ENCODE results near the gene PTPRN2. TPM values are rescaled to one million over a fixed set of nuclear protein-coding genes. Genes with fewer than 3 reads are reported as not detected.

The PTPRN2 gene
- total and polyA plus RNA-seq, 2 of the 13 experiments (the other 11 are each of a cell fraction or from before 2014, with no cell fraction given), result 2.5 to 24.2 TPM

DNA sequence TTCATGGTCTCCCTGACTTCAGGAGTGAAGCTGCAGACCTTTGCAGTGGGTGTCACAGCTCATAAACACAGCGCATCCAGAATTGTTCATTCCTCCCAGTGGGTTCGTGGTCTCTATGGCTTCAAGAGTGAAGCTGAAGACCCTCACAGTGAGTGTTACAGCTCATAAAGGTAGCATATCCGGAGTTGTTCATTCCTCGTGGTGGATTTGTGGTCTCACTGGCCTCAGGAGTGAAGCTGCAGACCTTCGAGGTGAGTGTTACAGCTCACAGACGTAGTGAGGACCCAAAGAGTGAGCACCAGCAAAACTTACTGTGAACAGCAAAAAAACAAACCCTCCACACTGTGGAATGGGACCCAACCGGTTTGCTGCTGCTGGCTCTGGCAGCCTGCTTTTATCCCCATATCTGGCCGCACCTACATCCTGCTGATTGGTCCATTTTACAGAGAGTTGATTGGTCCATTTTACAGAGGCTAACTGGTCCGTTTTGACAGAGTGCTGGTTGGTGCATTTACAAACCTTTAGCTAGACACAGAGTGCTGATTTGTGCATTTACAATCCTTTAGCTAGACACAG, 308.8 kb downstream of the PTPRN2 start:
- no peak overlapping the region for H3K4me2 ChIP-seq (ENCODE audit: low read depth, low read length)
- no peaks in the 10 kb centered on the region for H3K36me3 ChIP-seq (replicated peaks in 1 of 2; ENCODE audit: control insufficient read depth in 1 of 2, insufficient read depth in 2 of 2, low read length in 2 of 2)
- H3K27me3 ChIP-seq (ENCODE audit: control insufficient read depth in 1 of 2, insufficient read depth in 2 of 2, low read length in 2 of 2), result no peaks in the 10 kb centered on the region
- ATAC-seq, result no peak
- DNase-seq (ENCODE audit: low spot score), result no peak
- POLR2A ChIA-PET, result no interaction called here
- in situ Hi-C loops (cut with HindIII; ENCODE audit: extremely low pct_ligation_motif_present, low pct_unique_long_range_greater_than_20kb), result no loop called here
- no peak overlapping the region for H3K4me3 ChIP-seq (replicated peaks in 1 of 3; ENCODE audit: insufficient read depth in 1 of 3, low read depth in 2 of 3, low read length in 3 of 3)
- intact Hi-C loops (cut with micrococcal nuclease; ENCODE audit: unreplicated experiment), result no loop called here
- H3K4me1 ChIP-seq (ENCODE audit: insufficient read depth, low read length), result no peaks in the 10 kb centered on the region
- no peak for TF ChIP-seq SIN3A (IDR thresholded peaks at IDR 0.05; ENCODE audit: borderline replicate concordance, low read depth, low read length)
- TF ChIP-seq MXI1 (IDR thresholded peaks at IDR 0.05; ENCODE audit: borderline replicate concordance, low read depth, low read length), result no peak
- TF ChIP-seq, protein P1, sequence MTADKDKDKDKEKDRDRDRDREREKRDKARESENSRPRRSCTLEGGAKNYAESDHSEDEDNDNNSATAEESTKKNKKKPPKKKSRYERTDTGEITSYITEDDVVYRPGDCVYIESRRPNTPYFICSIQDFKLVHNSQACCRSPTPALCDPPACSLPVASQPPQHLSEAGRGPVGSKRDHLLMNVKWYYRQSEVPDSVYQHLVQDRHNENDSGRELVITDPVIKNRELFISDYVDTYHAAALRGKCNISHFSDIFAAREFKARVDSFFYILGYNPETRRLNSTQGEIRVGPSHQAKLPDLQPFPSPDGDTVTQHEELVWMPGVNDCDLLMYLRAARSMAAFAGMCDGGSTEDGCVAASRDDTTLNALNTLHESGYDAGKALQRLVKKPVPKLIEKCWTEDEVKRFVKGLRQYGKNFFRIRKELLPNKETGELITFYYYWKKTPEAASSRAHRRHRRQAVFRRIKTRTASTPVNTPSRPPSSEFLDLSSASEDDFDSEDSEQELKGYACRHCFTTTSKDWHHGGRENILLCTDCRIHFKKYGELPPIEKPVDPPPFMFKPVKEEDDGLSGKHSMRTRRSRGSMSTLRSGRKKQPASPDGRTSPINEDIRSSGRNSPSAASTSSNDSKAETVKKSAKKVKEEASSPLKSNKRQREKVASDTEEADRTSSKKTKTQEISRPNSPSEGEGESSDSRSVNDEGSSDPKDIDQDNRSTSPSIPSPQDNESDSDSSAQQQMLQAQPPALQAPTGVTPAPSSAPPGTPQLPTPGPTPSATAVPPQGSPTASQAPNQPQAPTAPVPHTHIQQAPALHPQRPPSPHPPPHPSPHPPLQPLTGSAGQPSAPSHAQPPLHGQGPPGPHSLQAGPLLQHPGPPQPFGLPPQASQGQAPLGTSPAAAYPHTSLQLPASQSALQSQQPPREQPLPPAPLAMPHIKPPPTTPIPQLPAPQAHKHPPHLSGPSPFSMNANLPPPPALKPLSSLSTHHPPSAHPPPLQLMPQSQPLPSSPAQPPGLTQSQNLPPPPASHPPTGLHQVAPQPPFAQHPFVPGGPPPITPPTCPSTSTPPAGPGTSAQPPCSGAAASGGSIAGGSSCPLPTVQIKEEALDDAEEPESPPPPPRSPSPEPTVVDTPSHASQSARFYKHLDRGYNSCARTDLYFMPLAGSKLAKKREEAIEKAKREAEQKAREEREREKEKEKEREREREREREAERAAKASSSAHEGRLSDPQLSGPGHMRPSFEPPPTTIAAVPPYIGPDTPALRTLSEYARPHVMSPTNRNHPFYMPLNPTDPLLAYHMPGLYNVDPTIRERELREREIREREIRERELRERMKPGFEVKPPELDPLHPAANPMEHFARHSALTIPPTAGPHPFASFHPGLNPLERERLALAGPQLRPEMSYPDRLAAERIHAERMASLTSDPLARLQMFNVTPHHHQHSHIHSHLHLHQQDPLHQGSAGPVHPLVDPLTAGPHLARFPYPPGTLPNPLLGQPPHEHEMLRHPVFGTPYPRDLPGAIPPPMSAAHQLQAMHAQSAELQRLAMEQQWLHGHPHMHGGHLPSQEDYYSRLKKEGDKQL (CRISPR knock-in tag; IDR thresholded peaks at IDR 0.05; ENCODE audit: low read depth), result no peak
- TF ChIP-seq SATB2 (CRISPR knock-in tag; IDR thresholded peaks at IDR 0.05), result no peak
- TF ChIP-seq ZSCAN9 (CRISPR knock-in tag; IDR thresholded peaks at IDR 0.05; ENCODE audit: borderline replicate concordance), result no peak
- TF ChIP-seq, protein P2, sequence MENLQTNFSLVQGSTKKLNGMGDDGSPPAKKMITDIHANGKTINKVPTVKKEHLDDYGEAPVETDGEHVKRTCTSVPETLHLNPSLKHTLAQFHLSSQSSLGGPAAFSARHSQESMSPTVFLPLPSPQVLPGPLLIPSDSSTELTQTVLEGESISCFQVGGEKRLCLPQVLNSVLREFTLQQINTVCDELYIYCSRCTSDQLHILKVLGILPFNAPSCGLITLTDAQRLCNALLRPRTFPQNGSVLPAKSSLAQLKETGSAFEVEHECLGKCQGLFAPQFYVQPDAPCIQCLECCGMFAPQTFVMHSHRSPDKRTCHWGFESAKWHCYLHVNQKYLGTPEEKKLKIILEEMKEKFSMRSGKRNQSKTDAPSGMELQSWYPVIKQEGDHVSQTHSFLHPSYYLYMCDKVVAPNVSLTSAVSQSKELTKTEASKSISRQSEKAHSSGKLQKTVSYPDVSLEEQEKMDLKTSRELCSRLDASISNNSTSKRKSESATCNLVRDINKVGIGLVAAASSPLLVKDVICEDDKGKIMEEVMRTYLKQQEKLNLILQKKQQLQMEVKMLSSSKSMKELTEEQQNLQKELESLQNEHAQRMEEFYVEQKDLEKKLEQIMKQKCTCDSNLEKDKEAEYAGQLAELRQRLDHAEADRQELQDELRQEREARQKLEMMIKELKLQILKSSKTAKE (CRISPR knock-in tag; IDR thresholded peaks at IDR 0.05; ENCODE audit: borderline replicate concordance), result no peak
- TF ChIP-seq, protein P3, sequence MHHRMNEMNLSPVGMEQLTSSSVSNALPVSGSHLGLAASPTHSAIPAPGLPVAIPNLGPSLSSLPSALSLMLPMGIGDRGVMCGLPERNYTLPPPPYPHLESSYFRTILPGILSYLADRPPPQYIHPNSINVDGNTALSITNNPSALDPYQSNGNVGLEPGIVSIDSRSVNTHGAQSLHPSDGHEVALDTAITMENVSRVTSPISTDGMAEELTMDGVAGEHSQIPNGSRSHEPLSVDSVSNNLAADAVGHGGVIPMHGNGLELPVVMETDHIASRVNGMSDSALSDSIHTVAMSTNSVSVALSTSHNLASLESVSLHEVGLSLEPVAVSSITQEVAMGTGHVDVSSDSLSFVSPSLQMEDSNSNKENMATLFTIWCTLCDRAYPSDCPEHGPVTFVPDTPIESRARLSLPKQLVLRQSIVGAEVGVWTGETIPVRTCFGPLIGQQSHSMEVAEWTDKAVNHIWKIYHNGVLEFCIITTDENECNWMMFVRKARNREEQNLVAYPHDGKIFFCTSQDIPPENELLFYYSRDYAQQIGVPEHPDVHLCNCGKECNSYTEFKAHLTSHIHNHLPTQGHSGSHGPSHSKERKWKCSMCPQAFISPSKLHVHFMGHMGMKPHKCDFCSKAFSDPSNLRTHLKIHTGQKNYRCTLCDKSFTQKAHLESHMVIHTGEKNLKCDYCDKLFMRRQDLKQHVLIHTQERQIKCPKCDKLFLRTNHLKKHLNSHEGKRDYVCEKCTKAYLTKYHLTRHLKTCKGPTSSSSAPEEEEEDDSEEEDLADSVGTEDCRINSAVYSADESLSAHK (CRISPR knock-in tag; IDR thresholded peaks at IDR 0.05; ENCODE audit: borderline replicate concordance), result no peak
- TF ChIP-seq MTF1 (CRISPR knock-in tag; IDR thresholded peaks at IDR 0.05), result no peak
- no peaks in the 10 kb centered on the region for H3K79me2 ChIP-seq (ENCODE audit: insufficient read depth, low read length)
- no peak overlapping the region for H3K27ac ChIP-seq (ENCODE audit: extremely low read length, insufficient read depth, low read length)
- no peak overlapping the region for H2AFZ ChIP-seq (ENCODE audit: low read length)
- H3K9ac ChIP-seq (ENCODE audit: insufficient read depth, low read depth, low read length), result no peak overlapping the region
- no peak for FAIRE-seq
- CTCF ChIA-PET (ENCODE audit: low intra/inter-chr PET ratio, low total read pairs), result no interaction called here
- no peaks in the 10 kb centered on the region; the same call in 1 of the 2 replicates for H4K20me1 ChIP-seq (ENCODE audit: insufficient read depth, low read length)
- no peaks in the 10 kb centered on the region for H3K9me3 ChIP-seq (ENCODE audit: low read length)
- BruUV-seq (replicated peaks), result no TSS peak
- WGBS (ENCODE audit: low lambda C conversion rate), result 84% methylated on average over 9 of the region's 9 CpGs
